Activated gamma-delta T cell (primary cell): Measurements from ENCODE around the gene IFT74.

ENCODE experiments used
- DNase-seq: peaks from one replicate; lab custom pipeline; 2025; lab: John Stamatoyannopoulos, UW
- total RNA-seq, 2 donors: gene quantifications; one replicate each; lab custom pipeline; 2026; lab: John Stamatoyannopoulos, UW

IFT74 gene
- 23.4 to 25.5 reads per million in 2 donors for total RNA-seq

- DNase-seq = peak; percentile 90
Observed at GRCh38 chr9:26955921-26956859, at the start of gene IFT74. Gene IFT74 (plus strand): TSS chr9:26956412. CDS start chr9:26961968, 5,556 bp downstream.

- DNase-seq = no peak
Observed at GRCh38 chr9:26913138-26913668, 43.0 kb upstream of the IFT74 start.

- DNase-seq = no peak
Observed at GRCh38 chr9:26919698-26920097, 36.5 kb upstream of the IFT74 start.

- no peak for DNase-seq
Observed at GRCh38 chr9:26925609-26926008, 30.6 kb upstream of the IFT74 start.

GRCh38 chr9:26928902-26929495 lies 27.2 kb upstream of the IFT74 start:
- no peak for DNase-seq

GRCh38 chr9:26935847-26936246 lies 20.4 kb upstream of the IFT74 start:
- no peak for DNase-seq

- DNase-seq = no peak
Observed at GRCh38 chr9:26937816-26938371, 18.3 kb upstream of the IFT74 start.

GRCh38 chr9:26939955-26940711 lies 16.1 kb upstream of the IFT74 start:
- DNase-seq = no peak

GRCh38 chr9:26940779-26941178 lies 15.4 kb upstream of the IFT74 start:
- DNase-seq = no peak

- DNase-seq = no peak
Observed at GRCh38 chr9:26945591-26945990, 10.6 kb upstream of the IFT74 start.

GRCh38 chr9:26946753-26947727 lies 9.2 kb upstream of the IFT74 start, which contains the start of gene PLAA:
Gene PLAA (minus strand): TSS chr9:26947242. CDS start chr9:26947045, 197 bp downstream.
- DNase-seq = peak; percentile 69

- DNase-seq = no peak
Observed at GRCh38 chr9:26947736-26948135, 8.5 kb upstream of the IFT74 start.

GRCh38 chr9:26949637-26950069 lies 6.6 kb upstream of the IFT74 start:
- no peak for DNase-seq

- no peak for DNase-seq
Observed at GRCh38 chr9:26950521-26950920, 5.7 kb upstream of the IFT74 start.

- no peak for DNase-seq
Observed at GRCh38 chr9:26951794-26952193, 4.4 kb upstream of the IFT74 start.

GRCh38 chr9:26954050-26954508 lies 2.1 kb upstream of the IFT74 start:
- no peak for DNase-seq

- no peak for DNase-seq
Observed at GRCh38 chr9:26955222-26955903, 849 bp upstream of the IFT74 start.

- no peak for DNase-seq
Observed at GRCh38 chr9:26956860-26957233, 635 bp downstream of the IFT74 start.

GRCh38 chr9:26971721-26972120 lies 15.5 kb downstream of the IFT74 start:
- no peak for DNase-seq

GRCh38 chr9:26973989-26974388 lies 17.8 kb downstream of the IFT74 start:
- no peak for DNase-seq
